ENCODE results near the gene SPHK2. TPM values are rescaled to one million over a fixed set of nuclear protein-coding genes. Genes with fewer than 3 reads are reported as not detected.

The SPHK2 gene
- polyA plus RNA-seq, 3 donors: 8.5 to 9.4 (median 9.1) TPM

DNA sequence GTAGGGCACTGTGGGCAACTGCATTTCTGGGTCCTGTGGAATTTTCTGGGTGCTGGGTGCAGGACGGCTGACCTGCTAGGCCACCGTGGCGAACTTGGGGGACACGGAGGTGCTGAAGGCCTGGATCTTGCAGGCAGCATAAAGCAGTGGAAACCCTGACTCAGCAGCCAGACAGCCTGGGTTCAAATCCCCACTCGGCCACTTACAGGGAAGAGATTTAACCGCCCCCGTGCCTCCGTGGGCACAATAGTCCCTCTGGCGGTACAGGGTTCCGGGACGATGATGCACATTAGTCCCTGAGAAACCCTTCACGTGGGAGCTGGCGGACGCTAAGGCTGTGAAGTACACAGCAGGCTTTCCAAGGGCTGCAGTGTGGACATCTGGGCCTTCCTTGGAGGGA is 7.4 kb upstream of the SPHK2 start:
- peaks cover 2 to 3% (median 2%) of the 10 kb centered on the region in 3 donors for H3K27me3 Mint-ChIP-seq (ENCODE audit: low read depth in 3 of 3)
- TF ChIP-seq, protein P1, sequence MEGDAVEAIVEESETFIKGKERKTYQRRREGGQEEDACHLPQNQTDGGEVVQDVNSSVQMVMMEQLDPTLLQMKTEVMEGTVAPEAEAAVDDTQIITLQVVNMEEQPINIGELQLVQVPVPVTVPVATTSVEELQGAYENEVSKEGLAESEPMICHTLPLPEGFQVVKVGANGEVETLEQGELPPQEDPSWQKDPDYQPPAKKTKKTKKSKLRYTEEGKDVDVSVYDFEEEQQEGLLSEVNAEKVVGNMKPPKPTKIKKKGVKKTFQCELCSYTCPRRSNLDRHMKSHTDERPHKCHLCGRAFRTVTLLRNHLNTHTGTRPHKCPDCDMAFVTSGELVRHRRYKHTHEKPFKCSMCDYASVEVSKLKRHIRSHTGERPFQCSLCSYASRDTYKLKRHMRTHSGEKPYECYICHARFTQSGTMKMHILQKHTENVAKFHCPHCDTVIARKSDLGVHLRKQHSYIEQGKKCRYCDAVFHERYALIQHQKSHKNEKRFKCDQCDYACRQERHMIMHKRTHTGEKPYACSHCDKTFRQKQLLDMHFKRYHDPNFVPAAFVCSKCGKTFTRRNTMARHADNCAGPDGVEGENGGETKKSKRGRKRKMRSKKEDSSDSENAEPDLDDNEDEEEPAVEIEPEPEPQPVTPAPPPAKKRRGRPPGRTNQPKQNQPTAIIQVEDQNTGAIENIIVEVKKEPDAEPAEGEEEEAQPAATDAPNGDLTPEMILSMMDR (IDR thresholded peaks at IDR 0.05): no peak
- DNase-seq: no peak
- H3K4me1 Mint-ChIP-seq: peaks cover 12% of the 10 kb centered on the region
- H3K4me3 Mint-ChIP-seq: no peak overlapping the region
- 97% methylated on average over 12 of the region's 14 CpGs for WGBS (ENCODE audit: insufficient coverage)
- Histone ChIP-seq H3K79me2 (ENCODE audit: insufficient read depth, low read length) (peaks cover 8% of the 10 kb centered on the region), H4K20me1 (ENCODE audit: insufficient read depth, low read length) (peaks cover 26% of the 10 kb centered on the region), H3K9me3 (replicated peaks in 1 of 2; ENCODE audit: control insufficient read depth in 1 of 2, insufficient read depth in 1 of 2, low read length in 2 of 2) (no peaks in the 10 kb centered on the region), H3K27ac (ENCODE audit: low read depth in 1 of 2, low read length in 2 of 2) (no peak overlapping the region), H3K4me3 (replicated peaks in 1 of 3; ENCODE audit: low read depth in 2 of 3, low read length in 3 of 3) (no peak overlapping the region), H2AFZ (ENCODE audit: insufficient read depth, low read depth, low read length, poor library complexity, severe bottlenecking) (no peak overlapping the region), H3K27me3 (ENCODE audit: control insufficient read depth in 2 of 2, insufficient read depth in 2 of 2, low read length in 2 of 2) (no peaks in the 10 kb centered on the region), H3K9ac (ENCODE audit: insufficient read depth, low read length, poor library complexity, severe bottlenecking) (no peak overlapping the region), H3K4me1 (ENCODE audit: control insufficient read depth in 1 of 2, insufficient read depth in 2 of 2, low read length in 2 of 2) (peaks cover 3 to 12% of the 10 kb centered on the region in 2 donors), H3K36me3 (replicated peaks in 1 of 2; ENCODE audit: control insufficient read depth in 1 of 2, insufficient read depth in 2 of 2, low read length in 2 of 2) (peaks cover 20 to 21% of the 10 kb centered on the region in 2 donors), H3K4me2 (replicated peaks; ENCODE audit: extremely low read depth, low read length, poor library complexity, severe bottlenecking) (no peak overlapping the region)
- peaks cover 21 to 22% of the 10 kb centered on the region in 2 donors for H3K36me3 Mint-ChIP-seq
- H3K9me3 Mint-ChIP-seq: peaks cover 0 to 3% (median 0%) of the 10 kb centered on the region in 7 donors
- intact Hi-C loops (cut with micrococcal nuclease): no loop called here
- peak overlapping the region in 1 of 7 donors; percentile 36 for H3K27ac Mint-ChIP-seq

- Histone ChIP-seq H3K9ac (ENCODE audit: insufficient read depth, low read length, poor library complexity, severe bottlenecking) (no peak overlapping the region), H3K4me3 (replicated peaks in 1 of 3; ENCODE audit: low read depth in 2 of 3, low read length in 3 of 3) (no peak overlapping the region), H3K4me2 (replicated peaks; ENCODE audit: extremely low read depth, low read length, poor library complexity, severe bottlenecking) (no peak overlapping the region), H3K9me3 (replicated peaks in 1 of 2; ENCODE audit: control insufficient read depth in 1 of 2, insufficient read depth in 1 of 2, low read length in 2 of 2) (no peaks in the 10 kb centered on the region), H3K4me1 (ENCODE audit: control insufficient read depth in 1 of 2, insufficient read depth in 2 of 2, low read length in 2 of 2) (peaks cover 16 to 25% of the 10 kb centered on the region in 2 donors), H3K36me3 (replicated peaks in 1 of 2; ENCODE audit: control insufficient read depth in 1 of 2, insufficient read depth in 2 of 2, low read length in 2 of 2) (peaks cover 30 to 31% of the 10 kb centered on the region in 2 donors), H2AFZ (ENCODE audit: insufficient read depth, low read depth, low read length, poor library complexity, severe bottlenecking) (no peak overlapping the region), H3K27me3 (ENCODE audit: control insufficient read depth in 2 of 2, insufficient read depth in 2 of 2, low read length in 2 of 2) (no peaks in the 10 kb centered on the region), H3K27ac (ENCODE audit: low read depth in 1 of 2, low read length in 2 of 2) (peak overlapping the region in 1 of 2 donors; percentile 14), H4K20me1 (ENCODE audit: insufficient read depth, low read length) (peaks cover 40% of the 10 kb centered on the region), H3K79me2 (ENCODE audit: insufficient read depth, low read length) (peaks cover 21% of the 10 kb centered on the region)
- no peak for DNase-seq
- Mint-ChIP-seq H3K9me3 (peaks cover 0 to 3% (median 0%) of the 10 kb centered on the region in 7 donors), H3K27ac (peak overlapping the region in 2 of 7 donors; percentile 53 to 65), H3K36me3 (peaks cover 27 to 30% of the 10 kb centered on the region in 2 donors), H3K4me3 (no peak overlapping the region), H3K27me3 (ENCODE audit: low read depth in 3 of 3) (peaks cover 1 to 3% (median 2%) of the 10 kb centered on the region in 3 donors), H3K4me1 (peaks cover 24% of the 10 kb centered on the region)
- 91% methylated on average over 37 of the region's 39 CpGs for WGBS (ENCODE audit: insufficient coverage)
- TF ChIP-seq, protein P1 (IDR thresholded peaks at IDR 0.05): no peak
- intact Hi-C loops (cut with micrococcal nuclease): no loop called here
Observed at GRCh38 chr19:48613024-48613851, 6.1 kb upstream of the SPHK2 start.
